ENCODE results near the gene NUTF2. TPM values are rescaled to one million over a fixed set of nuclear protein-coding genes. Genes with fewer than 3 reads are reported as not detected.

The NUTF2 gene
- total RNA-seq, 2 experiments from 2014 or later = 152 to 157 TPM

DNA sequence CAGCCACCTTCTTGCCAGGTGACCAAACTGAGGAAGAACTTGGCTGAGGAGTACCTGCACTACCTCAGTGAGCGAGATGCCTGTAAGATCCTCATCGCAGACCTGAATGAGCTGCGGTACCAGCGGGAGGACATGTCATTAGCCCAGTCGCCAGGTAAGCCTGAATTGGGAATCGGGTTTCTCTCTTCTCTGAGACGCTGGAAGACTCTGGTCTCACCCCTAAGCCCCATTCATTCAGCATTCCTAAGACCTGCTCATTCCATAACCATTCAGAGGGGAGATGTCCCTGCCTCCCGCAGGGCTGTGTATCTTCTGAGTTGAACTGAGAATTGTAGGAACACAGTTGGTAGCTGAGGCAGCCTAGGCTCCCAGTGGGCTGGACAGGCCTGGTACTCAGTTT lies 21.6 kb upstream of the NUTF2 start:
- POLR2A ChIA-PET = no interaction called here
- DNase-seq = no peak
- Mint-ChIP-seq H3K9me3 (no peaks in the 10 kb centered on the region), H3K27me3 (no peaks in the 10 kb centered on the region), H3K4me3 (no peak overlapping the region), H3K4me1 (ENCODE audit: low read depth) (no peaks in the 10 kb centered on the region), H3K27ac (no peak overlapping the region), H3K36me3 (ENCODE audit: low read depth) (peaks cover 2% of the 10 kb centered on the region)
- TF ChIP-seq, protein P1, sequence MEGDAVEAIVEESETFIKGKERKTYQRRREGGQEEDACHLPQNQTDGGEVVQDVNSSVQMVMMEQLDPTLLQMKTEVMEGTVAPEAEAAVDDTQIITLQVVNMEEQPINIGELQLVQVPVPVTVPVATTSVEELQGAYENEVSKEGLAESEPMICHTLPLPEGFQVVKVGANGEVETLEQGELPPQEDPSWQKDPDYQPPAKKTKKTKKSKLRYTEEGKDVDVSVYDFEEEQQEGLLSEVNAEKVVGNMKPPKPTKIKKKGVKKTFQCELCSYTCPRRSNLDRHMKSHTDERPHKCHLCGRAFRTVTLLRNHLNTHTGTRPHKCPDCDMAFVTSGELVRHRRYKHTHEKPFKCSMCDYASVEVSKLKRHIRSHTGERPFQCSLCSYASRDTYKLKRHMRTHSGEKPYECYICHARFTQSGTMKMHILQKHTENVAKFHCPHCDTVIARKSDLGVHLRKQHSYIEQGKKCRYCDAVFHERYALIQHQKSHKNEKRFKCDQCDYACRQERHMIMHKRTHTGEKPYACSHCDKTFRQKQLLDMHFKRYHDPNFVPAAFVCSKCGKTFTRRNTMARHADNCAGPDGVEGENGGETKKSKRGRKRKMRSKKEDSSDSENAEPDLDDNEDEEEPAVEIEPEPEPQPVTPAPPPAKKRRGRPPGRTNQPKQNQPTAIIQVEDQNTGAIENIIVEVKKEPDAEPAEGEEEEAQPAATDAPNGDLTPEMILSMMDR (IDR thresholded peaks at IDR 0.05) = no peak
- intact Hi-C loops (cut with micrococcal nuclease) = no loop called here
- ATAC-seq = no peak
- CTCF ChIA-PET = interaction anchor here (12.2 kb wide), 1 partner anchor 8 kb away, joined by 132 read pairs; no protein-coding TSS in a partner anchor

DNA sequence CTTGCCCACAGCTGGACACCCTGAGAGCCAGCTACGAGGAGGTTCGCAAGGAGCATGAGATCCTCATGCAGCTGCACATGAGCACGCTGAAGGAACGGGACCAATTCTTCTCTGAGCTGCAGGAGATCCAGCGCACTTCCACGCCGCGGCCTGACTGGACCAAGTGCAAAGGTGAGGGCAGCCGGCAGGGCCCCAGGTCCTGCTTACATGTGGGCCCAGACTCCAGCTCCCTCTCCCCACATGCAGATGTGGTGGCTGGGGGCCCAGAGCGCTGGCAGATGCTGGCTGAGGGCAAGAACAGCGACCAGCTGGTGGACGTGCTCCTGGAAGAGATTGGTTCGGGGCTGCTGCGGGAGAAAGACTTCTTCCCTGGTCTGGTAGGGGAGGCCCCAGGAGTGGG lies 20.8 kb upstream of the NUTF2 start:
- POLR2A ChIA-PET = interaction anchor here (0.9 to 1.0 kb wide), 2 partner anchors 8 to 20 kb away, joined by 3 read pairs; no protein-coding TSS in a partner anchor
- CTCF ChIA-PET = interaction anchor here (12.2 kb wide), 1 partner anchor 9 kb away, joined by 132 read pairs; no protein-coding TSS in a partner anchor
- Mint-ChIP-seq H3K27me3 (no peaks in the 10 kb centered on the region), H3K4me1 (ENCODE audit: low read depth) (no peaks in the 10 kb centered on the region), H3K27ac (no peak overlapping the region), H3K36me3 (ENCODE audit: low read depth) (peaks cover 5% of the 10 kb centered on the region), H3K9me3 (no peaks in the 10 kb centered on the region), H3K4me3 (no peak overlapping the region)
- intact Hi-C loops (cut with micrococcal nuclease) = no loop called here
- no peak for ATAC-seq
- TF ChIP-seq, protein P1 (IDR thresholded peaks at IDR 0.05) = no peak
- no peak for DNase-seq

DNA sequence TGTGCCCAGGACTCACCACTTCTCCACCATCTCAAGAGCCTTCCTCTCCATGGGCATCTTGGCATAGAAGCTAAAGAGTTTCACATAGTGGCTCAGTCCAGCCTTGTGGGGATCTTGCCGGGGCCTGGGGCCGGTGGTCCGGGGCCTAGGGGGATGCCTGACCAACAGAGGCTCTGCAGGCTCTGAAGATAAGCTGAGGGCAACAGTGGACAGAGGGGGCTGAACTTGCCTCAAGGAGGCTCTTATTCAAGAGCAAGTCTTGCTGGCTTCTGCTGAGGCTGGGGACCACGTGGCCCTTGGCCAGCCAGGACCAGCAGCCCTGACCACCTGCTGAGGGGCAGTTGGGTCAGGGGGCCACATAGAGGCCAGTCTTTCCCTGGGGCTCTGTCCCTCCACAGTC lies 18.1 kb upstream of the NUTF2 start:
- ChIA-PET POLR2A (interaction anchor here (1.1 kb wide), 2 partner anchors 10 to 57 kb away, joined by 4 to 5 read pairs; no protein-coding TSS in a partner anchor), CTCF (interaction anchor here (1.9 to 12.2 kb wide), 2 partner anchors 12 to 55 kb away, joined by 4 to 132 read pairs; no protein-coding TSS in a partner anchor)
- Mint-ChIP-seq H3K36me3 (ENCODE audit: low read depth) (peaks cover 7% of the 10 kb centered on the region), H3K4me1 (ENCODE audit: low read depth) (peaks cover 9% of the 10 kb centered on the region), H3K9me3 (no peaks in the 10 kb centered on the region), H3K27ac (no peak overlapping the region), H3K27me3 (no peaks in the 10 kb centered on the region), H3K4me3 (no peak overlapping the region)
- ATAC-seq (no peak), DNase-seq (no peak)
- intact Hi-C loops (cut with micrococcal nuclease) = no loop called here
- TF ChIP-seq, protein P1 (IDR thresholded peaks at IDR 0.05) = no peak

DNA sequence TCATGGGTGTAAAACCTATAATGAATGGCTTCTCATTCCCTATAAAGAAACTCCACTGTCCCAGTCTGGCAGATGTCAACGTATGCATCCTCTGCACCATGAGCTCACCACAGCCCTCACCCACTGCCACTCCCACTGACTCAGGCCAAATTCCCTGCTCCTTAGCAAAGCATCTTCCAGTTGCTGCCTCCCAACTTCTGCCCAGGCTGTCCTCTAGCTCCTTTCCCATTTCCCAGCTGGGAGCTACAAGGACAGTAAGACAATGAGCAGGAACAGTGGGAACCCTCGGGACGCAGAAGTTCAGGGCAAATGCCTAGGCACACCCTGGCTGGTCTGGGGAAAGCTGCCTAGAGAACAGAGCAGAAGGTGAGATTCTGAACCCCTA lies 13.7 kb upstream of the NUTF2 start:
- Mint-ChIP-seq H3K27me3 (no peaks in the 10 kb centered on the region), H3K9me3 (no peaks in the 10 kb centered on the region), H3K4me3 (peak overlapping the region; percentile 89), H3K36me3 (ENCODE audit: low read depth) (peaks cover 7% of the 10 kb centered on the region), H3K4me1 (ENCODE audit: low read depth) (peaks cover 12% of the 10 kb centered on the region), H3K27ac (peak overlapping the region; percentile 76)
- ChIA-PET POLR2A (interaction anchor here (0.8 to 3.0 kb wide), 11 partner anchors 9 to 136 kb away, joined by 3 to 22 read pairs (median 4); partner anchors contain the start of genes CENPT, NUTF2, RANBP10 and SLC12A4), CTCF (interaction anchor here (0.7 to 12.2 kb wide), 5 partner anchors 8 to 395 kb away, joined by 3 to 132 read pairs (median 3); partner anchors contain the start of gene TSNAXIP1)
- TF ChIP-seq, protein P1 (IDR thresholded peaks at IDR 0.05) = no peak
- ATAC-seq (no peak), DNase-seq (no peak)
- intact Hi-C loops (cut with micrococcal nuclease) = no loop called here

Measured in activated CD8-positive, alpha-beta T cell treated with anti-CD3 and anti-CD28 coated beads for 36 hours (primary cell).